ENCODE measurements around the gene GPR137B. TPM values are rescaled to one million over a fixed set of nuclear protein-coding genes. Genes with fewer than 3 reads are reported as not detected.

The GPR137B gene
- total and polyA plus RNA-seq, 4 donors, result 2.2 to 8.6 (median 5.3) TPM

GRCh38 chr1:236150986-236151385 is 8.6 kb downstream of the GPR137B start:
- Histone ChIP-seq H3K4me3 (ENCODE audit: low read depth in 1 of 3, low read length in 3 of 3) (no peak overlapping the region), H3K9ac (ENCODE audit: low read depth in 1 of 2, low read length in 2 of 2) (no peak overlapping the region), H3K27me3 (ENCODE audit: control insufficient read depth in 4 of 4, insufficient read depth in 4 of 4, low read length in 3 of 4) (no peaks in the 10 kb centered on the region), H3K9me3 (ENCODE audit: control insufficient read depth in 4 of 4, low read length in 3 of 4) (no peaks in the 10 kb centered on the region), H3K4me1 (ENCODE audit: control insufficient read depth in 4 of 4, insufficient read depth in 4 of 4, low read length in 3 of 4) (peaks cover 1 to 16% (median 11%) of the 10 kb centered on the region in 4 donors), H3K36me3 (ENCODE audit: control insufficient read depth in 4 of 4, insufficient read depth in 3 of 4, low read depth in 1 of 4, low read length in 3 of 4) (no peaks in the 10 kb centered on the region), H3K27ac (ENCODE audit: low read depth in 1 of 2, low read length in 2 of 2) (no peak overlapping the region)
- WGBS, result 88% methylated on average over 5 of the region's 5 CpGs
- no peak for DNase-seq (ENCODE audit: low spot score)
- TF ChIP-seq ATF3 (IDR thresholded peaks at IDR 0.05), result no peak
- TF ChIP-seq REST (IDR thresholded peaks at IDR 0.05), result no peak
- TF ChIP-seq HNF4A (conservative IDR thresholded peaks at IDR 0.05), result no peak
- no peak for TF ChIP-seq FOXA2 (IDR thresholded peaks at IDR 0.05)
- TF ChIP-seq NR2F2 (IDR thresholded peaks at IDR 0.05), result no peak
- no peak for TF ChIP-seq FOXA1 (IDR thresholded peaks at IDR 0.05)
- no peak for TF ChIP-seq CTCF (IDR thresholded peaks at IDR 0.05; ENCODE audit: low read depth, low read length, missing input control)
- no peak for TF ChIP-seq EGR1 (IDR thresholded peaks at IDR 0.05; ENCODE audit: low read depth in 2 of 2)
- no peak for TF ChIP-seq SP1 (IDR thresholded peaks at IDR 0.05)
- no peak for TF ChIP-seq GABPA (IDR thresholded peaks at IDR 0.05 in 1 of 2, conservative IDR thresholded peaks at IDR 0.05 in 1 of 2)
- no peak for TF ChIP-seq HNF4G (IDR thresholded peaks at IDR 0.05)
- no peak for TF ChIP-seq TAF1 (conservative IDR thresholded peaks at IDR 0.05)

GRCh38 chr1:236151739-236152424 is 9.5 kb downstream of the GPR137B start:
- 94% methylated on average over 12 of the region's 12 CpGs for WGBS
- Histone ChIP-seq H3K27me3 (ENCODE audit: control insufficient read depth in 4 of 4, insufficient read depth in 4 of 4, low read length in 3 of 4) (no peaks in the 10 kb centered on the region), H3K27ac (ENCODE audit: low read depth in 1 of 2, low read length in 2 of 2) (no peak overlapping the region), H3K4me1 (ENCODE audit: control insufficient read depth in 4 of 4, insufficient read depth in 4 of 4, low read length in 3 of 4) (peaks cover 1 to 16% (median 11%) of the 10 kb centered on the region in 4 donors), H3K9me3 (ENCODE audit: control insufficient read depth in 4 of 4, low read length in 3 of 4) (no peaks in the 10 kb centered on the region), H3K36me3 (ENCODE audit: control insufficient read depth in 4 of 4, insufficient read depth in 3 of 4, low read depth in 1 of 4, low read length in 3 of 4) (no peaks in the 10 kb centered on the region), H3K9ac (ENCODE audit: low read depth in 1 of 2, low read length in 2 of 2) (no peak overlapping the region), H3K4me3 (ENCODE audit: low read depth in 1 of 3, low read length in 3 of 3) (no peak overlapping the region)
- DNase-seq (ENCODE audit: low spot score), result no peak
- TF ChIP-seq HNF4G (IDR thresholded peaks at IDR 0.05) (no peak), ATF3 (IDR thresholded peaks at IDR 0.05) (no peak), SP1 (IDR thresholded peaks at IDR 0.05) (no peak), YY1 (IDR thresholded peaks at IDR 0.05) (no peak), FOXA1 (IDR thresholded peaks at IDR 0.05) (no peak), MAX (IDR thresholded peaks at IDR 0.05) (no peak), EGR1 (IDR thresholded peaks at IDR 0.05; ENCODE audit: low read depth in 2 of 2) (no peak)
